NCI-H187 (cell line): Measurements from ENCODE around the gene DLEU7.

Experiments used
- DNase-seq, 2 experiments: peaks; one replicate each; lab custom pipeline; 2025; lab: John Stamatoyannopoulos, UW

Gene DLEU7

GRCh38 chr13:50843257-50844083 lies at the start of gene DLEU7:
Gene DLEU7 (minus strand): TSS chr13:50843692. CDS start chr13:50843646, 46 bp downstream.
- no peak for DNase-seq

GRCh38 chr13:50892210-50892944 lies 48.9 kb upstream of the DLEU7 start:
- no peak for DNase-seq

DNA sequence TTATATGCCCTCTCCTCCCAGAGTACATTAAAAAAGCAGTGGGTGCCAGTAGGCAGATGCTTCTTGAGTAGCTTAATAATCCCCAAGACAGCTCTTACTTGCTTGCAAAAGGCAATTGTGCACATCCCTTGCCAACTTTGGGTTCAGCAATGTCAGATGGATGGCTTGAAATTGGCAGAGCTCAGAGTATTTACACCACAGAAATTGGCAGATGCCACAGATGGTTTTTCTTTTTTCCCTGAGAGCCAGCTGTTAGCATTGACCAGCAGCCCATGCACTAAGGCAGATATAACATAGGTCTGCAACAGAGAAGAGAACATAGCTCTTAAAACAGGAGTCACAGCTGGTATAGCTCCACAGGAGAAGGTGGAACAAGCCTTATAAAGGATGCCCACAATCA lies 47.7 kb upstream of the DLEU7 start:
- no peak for DNase-seq

DNA sequence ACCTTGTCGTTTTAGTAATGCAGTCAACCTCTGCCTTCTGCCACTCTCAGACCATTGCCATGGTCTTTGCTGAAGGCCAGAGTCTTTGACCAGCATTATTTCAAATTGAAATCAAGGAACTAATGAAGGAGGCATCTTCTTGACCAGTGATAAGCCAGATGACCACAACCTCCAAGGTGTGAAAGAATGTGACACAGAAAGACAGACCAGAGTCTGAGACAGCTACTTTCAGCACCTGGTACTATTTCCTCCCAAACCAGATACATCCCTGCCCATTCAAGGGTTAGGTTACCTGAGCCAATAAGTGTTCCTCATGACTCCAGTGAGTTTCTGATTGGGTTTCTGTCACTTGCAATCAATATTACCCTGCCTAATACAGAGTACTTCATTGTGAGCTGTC lies 45.8 kb upstream of the DLEU7 start:
- no peak for DNase-seq

GRCh38 chr13:50888362-50888761 lies 44.9 kb upstream of the DLEU7 start:
- no peak for DNase-seq

- no peak for DNase-seq
Observed at GRCh38 chr13:50887151-50887550, 43.7 kb upstream of the DLEU7 start.

GRCh38 chr13:50884265-50884664 lies 40.8 kb upstream of the DLEU7 start:
- no peak for DNase-seq

DNA sequence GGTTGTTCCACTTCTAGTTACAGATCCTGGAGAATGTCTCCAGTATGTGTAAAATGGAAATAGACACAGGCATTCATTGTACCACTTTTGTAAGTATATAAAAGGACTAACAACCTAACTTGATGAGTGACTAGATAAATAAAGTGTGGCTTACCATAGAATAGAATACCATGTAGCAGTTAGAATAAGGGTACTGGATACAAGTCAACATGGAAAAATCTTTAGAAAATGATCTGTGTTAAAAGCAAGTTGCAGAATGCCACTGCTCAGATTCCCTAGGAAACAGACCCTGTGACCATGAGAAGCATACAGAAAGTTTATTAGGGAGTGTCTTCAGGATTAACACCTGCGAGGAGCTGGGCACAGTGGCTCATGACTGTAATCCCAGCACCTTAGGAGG lies 40.2 kb upstream of the DLEU7 start:
- no peak for DNase-seq

DNA sequence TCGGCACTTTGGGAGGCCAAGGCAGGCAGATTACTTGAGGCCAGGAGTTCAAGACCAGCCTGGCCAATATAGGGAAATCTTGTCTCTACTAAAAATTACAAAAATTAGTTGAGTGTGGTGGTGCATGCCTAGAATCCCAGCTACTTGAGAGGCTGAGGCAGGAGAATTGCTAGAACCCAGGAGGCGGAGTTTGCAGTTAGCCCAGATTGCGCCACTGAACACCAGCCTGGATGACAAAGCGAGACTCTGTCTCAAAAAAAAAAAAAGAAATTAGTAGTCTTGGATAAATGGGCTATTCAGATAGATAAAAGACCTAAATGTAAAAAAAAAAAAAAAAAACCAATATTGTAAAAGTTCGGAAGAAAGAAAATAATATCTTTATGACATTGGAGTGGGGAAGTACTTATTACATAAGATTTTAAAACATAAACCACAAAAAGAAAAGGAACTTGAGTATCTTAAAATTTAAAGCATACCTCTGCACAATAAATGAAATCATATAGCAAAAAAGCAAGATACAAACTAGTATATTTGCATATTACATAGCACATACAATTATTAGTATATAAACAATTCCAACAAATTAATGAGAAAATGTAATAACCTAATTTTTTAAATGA lies 39.4 kb upstream of the DLEU7 start:
- no peak for DNase-seq

GRCh38 chr13:50873991-50874390 lies 30.5 kb upstream of the DLEU7 start:
- no peak for DNase-seq

- DNase-seq = no peak
Observed at GRCh38 chr13:50873467-50873866, 30.0 kb upstream of the DLEU7 start.

DNA sequence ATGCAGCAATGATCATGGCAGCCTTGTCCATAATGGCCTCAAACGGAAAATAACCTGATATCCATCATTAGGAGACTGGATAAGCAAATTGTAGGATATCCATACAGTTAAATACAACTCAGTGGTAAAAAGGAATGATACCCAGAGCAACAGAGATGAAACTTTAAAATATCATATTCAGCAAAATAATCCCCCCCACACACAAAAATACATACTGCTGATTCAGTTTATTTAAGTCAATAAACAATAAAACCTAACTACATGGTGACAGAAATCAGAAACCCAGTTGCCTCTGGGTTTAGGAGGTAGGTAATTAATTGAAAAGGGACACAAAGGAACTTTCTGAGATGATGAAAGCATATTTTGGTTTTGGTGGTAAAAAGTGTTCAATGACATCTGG lies 27.9 kb upstream of the DLEU7 start:
- DNase-seq = no peak

DNA sequence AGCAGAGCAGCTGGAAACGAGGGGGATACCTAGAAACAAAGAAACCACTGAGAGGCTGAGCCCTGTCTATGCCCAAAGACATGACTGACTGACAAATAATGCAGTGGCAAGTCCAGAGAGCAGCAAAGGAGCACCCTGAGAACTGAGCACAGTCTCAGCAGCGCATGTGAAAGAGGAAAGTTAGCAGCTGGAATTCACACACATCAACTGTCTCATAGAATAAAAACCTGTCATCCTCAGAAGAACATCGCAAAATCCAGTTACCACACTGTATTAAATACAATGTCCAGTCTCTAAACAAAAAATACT lies 24.1 kb upstream of the DLEU7 start:
- no peak for DNase-seq

GRCh38 chr13:50866817-50867636 lies 23.5 kb upstream of the DLEU7 start:
- DNase-seq = no peak

DNA sequence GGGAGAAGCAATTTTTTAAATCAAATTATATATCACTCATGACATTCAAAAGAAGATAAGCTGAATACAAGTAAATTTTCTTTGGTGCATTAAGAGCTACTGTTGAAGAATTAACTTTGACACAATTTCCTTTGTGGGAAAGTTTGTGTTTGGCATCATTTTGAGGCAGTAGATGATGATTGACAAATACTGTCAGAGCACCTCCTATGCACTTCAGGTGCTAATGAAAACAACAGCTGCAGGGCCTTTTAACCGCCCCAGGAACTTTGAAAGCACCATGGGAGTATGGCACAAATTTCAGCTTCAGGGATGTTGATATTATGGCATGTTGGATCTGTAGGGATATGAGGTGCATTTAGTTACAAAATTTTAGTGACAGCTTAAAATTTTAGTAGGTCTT lies 21.0 kb upstream of the DLEU7 start:
- DNase-seq = no peak

DNA sequence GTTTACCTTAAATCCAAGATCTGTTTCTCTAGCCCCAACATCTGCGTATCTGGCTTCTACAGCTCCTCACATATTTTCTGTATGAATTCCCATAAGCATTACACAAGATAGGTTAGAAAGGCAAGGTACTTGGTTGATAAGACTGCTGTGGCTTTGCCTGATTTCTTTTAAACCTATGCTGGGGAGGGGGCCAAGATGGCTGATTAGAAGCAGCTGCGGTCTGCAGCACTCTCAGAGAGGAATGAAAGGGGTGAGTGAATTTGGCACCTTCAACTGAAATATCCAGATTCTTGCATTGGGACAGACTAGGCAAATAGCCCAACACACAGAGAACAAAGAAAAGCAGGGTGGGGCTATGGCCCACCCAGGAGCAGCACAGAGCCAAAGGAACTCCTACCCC lies 12.2 kb upstream of the DLEU7 start:
- no peak for DNase-seq

- no peak for DNase-seq
Observed at GRCh38 chr13:50850445-50850844, 7.0 kb upstream of the DLEU7 start.

- no peak for DNase-seq
Observed at GRCh38 chr13:50847501-50847900, 4.0 kb upstream of the DLEU7 start.

DNA sequence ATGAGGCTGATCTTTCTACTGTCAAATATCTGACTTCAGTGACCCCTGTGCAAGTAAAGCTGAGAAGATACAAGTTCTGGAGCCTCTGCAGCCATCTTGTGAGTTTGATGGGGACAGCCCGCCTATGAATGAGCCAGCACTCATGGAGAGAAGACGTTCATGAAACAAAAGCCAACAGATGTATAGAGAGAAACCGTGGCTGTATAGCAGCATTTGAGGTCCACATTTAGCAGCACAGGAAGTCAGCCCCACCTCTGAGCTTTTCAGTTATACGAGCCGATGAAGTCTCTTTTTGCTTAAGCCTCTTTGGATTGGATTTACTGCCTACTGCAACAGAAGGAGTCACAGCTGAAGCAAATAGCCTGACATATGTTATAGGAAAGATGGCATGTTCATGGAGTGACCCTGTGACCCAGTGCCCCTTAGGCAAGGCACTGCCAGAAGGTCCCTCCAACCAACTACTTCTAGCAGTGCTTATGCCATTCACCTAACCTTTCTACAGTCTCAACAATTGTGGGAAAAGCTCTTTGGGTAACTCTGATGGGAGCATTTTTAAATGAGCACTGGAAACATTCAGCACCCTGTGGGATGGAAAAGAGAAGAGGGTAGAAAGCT lies 3.5 kb upstream of the DLEU7 start:
- DNase-seq = no peak

DNA sequence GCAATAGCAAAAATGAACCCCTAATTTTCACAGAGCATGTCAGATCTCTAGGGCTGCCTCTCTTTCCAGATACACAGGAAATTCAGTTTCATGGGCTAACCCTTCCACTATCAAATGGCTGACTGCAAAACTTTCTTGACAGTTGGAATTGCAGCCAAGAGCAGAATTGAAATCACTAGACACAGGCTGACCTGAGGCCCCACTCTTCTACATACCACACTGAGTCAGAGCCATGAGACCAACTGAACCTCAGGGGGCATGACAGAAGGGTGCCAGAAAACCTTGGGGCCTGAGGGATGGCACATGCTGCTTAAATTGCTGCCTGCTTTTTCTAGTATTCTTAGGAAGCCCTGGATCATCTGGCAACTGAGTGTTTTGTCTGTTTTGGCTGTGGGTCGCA lies 1.7 kb upstream of the DLEU7 start:
- no peak for DNase-seq

DNA sequence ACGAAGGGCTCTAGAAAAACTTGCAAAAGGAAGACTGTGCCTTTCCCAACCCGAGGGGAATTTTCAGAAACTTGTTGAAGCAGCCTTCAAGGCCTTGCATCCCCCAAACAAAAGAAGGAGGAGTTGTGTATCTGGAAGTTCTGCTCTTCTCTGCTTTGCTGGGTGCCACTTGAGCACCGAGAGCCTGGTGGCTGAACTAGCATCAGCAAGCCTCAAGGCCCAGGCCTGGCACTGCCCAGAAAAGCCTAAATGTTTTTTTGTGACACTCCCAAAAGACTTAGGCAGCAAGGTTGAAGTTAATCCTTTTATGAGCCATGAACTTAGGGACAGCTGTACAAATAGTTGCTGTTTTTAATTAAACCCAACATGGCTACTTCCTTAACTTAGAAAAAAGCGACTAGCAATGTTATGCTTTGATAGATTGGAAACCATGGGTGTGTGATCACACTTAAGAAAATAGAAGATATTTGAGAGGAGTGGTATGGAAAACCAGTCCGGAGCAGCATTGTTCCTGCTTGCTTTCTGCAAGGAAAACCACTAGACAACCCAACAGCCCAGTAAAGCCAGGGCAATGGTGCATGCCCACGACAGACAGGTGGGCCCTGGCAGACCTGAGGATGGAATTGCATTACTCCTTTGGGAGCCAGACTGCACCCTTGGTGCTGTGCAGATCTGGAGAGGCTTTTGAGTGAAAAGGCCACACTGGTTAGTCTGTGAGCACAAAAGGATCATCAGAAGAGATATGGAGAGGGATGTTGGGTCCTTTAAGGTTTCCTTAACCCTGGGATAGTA lies 788 bp upstream of the DLEU7 start:
- DNase-seq = no peak
